CD4-positive, alpha-beta T cell (primary cell): ENCODE measurements around the gene HAUS8. TPM values are rescaled to one million over a fixed set of nuclear protein-coding genes. Genes with fewer than 3 reads are reported as not detected.

Experiments
- ATAC-seq: fragments of 200-7000 bp; cut with Tn5 transposase; one replicate; pipeline ENCODE4 v1.10.0; 2022; ENCODE audit warnings: mild to moderate bottlenecking; ENCODE audit not compliant: poor library complexity
- CTCF ChIA-PET: fragments of 350-600 bp; sonication (Branson Sonifier 250); formaldehyde crosslinking; loops from one replicate; lab custom pipeline; 2021; ENCODE audit warnings: antibody characterized with exemption, inconsistent platforms; lab: Charles Lee
- POLR2A ChIA-PET: fragments of 350-600 bp; sonication (Branson Sonifier 250); formaldehyde crosslinking; loops from one replicate; lab custom pipeline; 2021; ENCODE audit warnings: antibody characterized with exemption, inconsistent platforms; lab: Charles Lee
- DNase-seq, 14 experiments: peaks; one replicate each; pipeline ENCODE4 v3.0.0-alpha.2; 2013 to 2020; ENCODE audit warnings: mixed read lengths in 2 of 14
- H3K27ac ChIP-seq, 2 donors: one replicate each; pipeline versions ENCODE4 v1.5.1 to v1.7.0; 2013; ENCODE audit warnings: low read length in 2 of 2, low read depth in 1 of 2, mild to moderate bottlenecking in 1 of 2
- H3K27me3 ChIP-seq, 2 experiments: 1 replicate in 1 of 2; 2 replicates in 1 of 2; pipeline versions ENCODE4 v1.6.1 to v1.7.0; 2013; ENCODE audit warnings: low read length in 2 of 2, control low read depth in 1 of 2, mild to moderate bottlenecking in 1 of 2, moderate library complexity in 1 of 2; ENCODE audit not compliant: insufficient read depth in 2 of 2, control insufficient read depth in 1 of 2
- H3K36me3 ChIP-seq: one replicate; pipeline ENCODE4 v1.6.1; 2013; ENCODE audit warnings: low read length, control low read depth; ENCODE audit not compliant: insufficient read depth
- H3K4me1 ChIP-seq: one replicate; pipeline ENCODE4 v1.6.1; 2013; ENCODE audit warnings: low read length, control low read depth; ENCODE audit not compliant: insufficient read depth
- H3K4me3 ChIP-seq: one replicate; pipeline ENCODE4 v1.5.1; 2013; ENCODE audit warnings: mild to moderate bottlenecking, low read length, moderate library complexity
- H3K9me3 ChIP-seq, 2 experiments: 1 replicate in 1 of 2; 2 replicates in 1 of 2; pipeline versions ENCODE4 v1.6.1 to v1.7.0; 2013; ENCODE audit warnings: low read length in 2 of 2, mild to moderate bottlenecking in 2 of 2, control low read depth in 1 of 2, moderate library complexity in 1 of 2; ENCODE audit not compliant: control insufficient read depth in 1 of 2, insufficient read depth in 1 of 2
- H3K27ac Mint-ChIP-seq: one replicate; pipeline ENCODE4 v1.8.0; 2020; ENCODE audit warnings: mixed read lengths
- H3K27me3 Mint-ChIP-seq: one replicate; pipeline ENCODE4 v1.8.0; 2021; ENCODE audit warnings: mixed read lengths
- H3K36me3 Mint-ChIP-seq: one replicate; pipeline ENCODE4 v1.8.0; 2021; ENCODE audit warnings: low read depth, mixed read lengths
- H3K4me1 Mint-ChIP-seq: one replicate; pipeline ENCODE4 v1.8.0; 2021; ENCODE audit warnings: low read depth, mixed read lengths
- H3K4me3 Mint-ChIP-seq: one replicate; pipeline ENCODE4 v1.8.0; 2020; ENCODE audit warnings: mild to moderate bottlenecking, mixed read lengths
- H3K9me3 Mint-ChIP-seq: one replicate; pipeline ENCODE4 v1.8.0; 2020; ENCODE audit warnings: mixed read lengths
- CTCF ChIP-seq: fragments of 200-600 bp; IDR thresholded peaks from one replicate; pipeline ENCODE4 v1.8.0; 2022; ENCODE audit warnings: antibody characterized with exemption, mild to moderate bottlenecking
- intact Hi-C, 2 experiments: fragments of 100-400 bp; cut with DNase I in 1 of 2; cut with micrococcal nuclease in 1 of 2; formaldehyde crosslinking; loops; one replicate each; pipeline versions ENCODE4 v1.15.1 to v1.9.0; 2023 to 2025; cut with DNase I, micrococcal nuclease
- polyA plus RNA-seq, 2 donors: library from polyadenylated mRNA; unstranded; fragments of 120-200 nt; gene quantifications; one replicate each; pipeline ENCODE4 v1.2.1, GENCODE V29; 2013
- total RNA-seq, 174 experiments: library from RNA in 2 of 174; stranded (reverse) in 2 of 174; gene quantifications; one replicate each; pipeline ENCODE4 v1.2.3 and lab custom pipeline; 2021 to 2026

HAUS8 gene
- 10 to 100 TPM; 20.6 to 20.7 TPM for total RNA-seq
- 9.2 TPM for polyA plus RNA-seq (2013, experiment 1 of 2)
- 9.2 TPM for polyA plus RNA-seq (2013, experiment 2 of 2)
- 6.4 to 28.4 (median 12.8) reads per million in 172 experiments for total RNA-seq (lab: John Stamatoyannopoulos, UW)

GRCh38 chr19:17075035-17075863, at the start of gene HAUS8, which contains the start of gene MYO9B:
TSS of gene HAUS8 (minus strand) at chr19:17075452. CDS start at chr19:17075422, 30 bp downstream.
TSS of gene MYO9B (plus strand) at chr19:17075777. CDS start at chr19:17101718, 25,941 bp downstream.
- H3K9me3 Mint-ChIP-seq: no peaks in the 10 kb centered on the region
- H3K4me3 Mint-ChIP-seq: peak within 1 kb of the TSS; percentile 100
- peak; percentile 92 for ATAC-seq
- DNase-seq: peak; percentile 98 to 100 (median 99)
- Histone ChIP-seq H3K4me3 (peak within 1 kb of the TSS; percentile 92), H3K27ac (peak within 1 kb of the TSS; percentile 80), H3K9me3 (no peaks in the 10 kb centered on the region), H3K4me1 (peaks cover 59% of the 10 kb centered on the region), H3K27me3 (no peaks in the 10 kb centered on the region), H3K36me3 (peaks cover 13% of the 10 kb centered on the region)
- POLR2A ChIA-PET: interaction anchor here (0.8 to 4.4 kb wide), 13 partner anchors 13 to 1204 kb away, joined by 3 to 88 read pairs (median 5); partner anchors contain the start of genes BABAM1, DDA1, OCEL1 and USE1
- peaks cover 68% of the 10 kb centered on the region for H3K4me1 Mint-ChIP-seq
- intact Hi-C loops: loop anchor here (1.0 to 5.0 kb wide), 8 partner anchors 50 to 394 kb away; partner anchors contain the start of genes OCEL1 (in 2 of the 2), BABAM1 (in 1 of the 2) and USE1 (in 1 of the 2)
- peak within 1 kb of the TSS; percentile 92 for H3K27ac Mint-ChIP-seq
- TF ChIP-seq CTCF: no peak
- CTCF ChIA-PET: interaction anchor here (1.2 kb wide), 1 partner anchor 50 kb away, joined by 5 read pairs; no protein-coding TSS in a partner anchor
- H3K27me3 Mint-ChIP-seq: no peaks in the 10 kb centered on the region
- H3K36me3 Mint-ChIP-seq: peaks cover 58% of the 10 kb centered on the region

GRCh38 chr19:17124025-17124424, 48.8 kb upstream of the HAUS8 start:
- H3K27ac ChIP-seq: peak overlapping the region in 1 of 2 donors; percentile 87
- Mint-ChIP-seq H3K27me3 (no peaks in the 10 kb centered on the region), H3K27ac (peak overlapping the region; percentile 97), H3K4me1 (peaks cover 54% of the 10 kb centered on the region), H3K9me3 (no peaks in the 10 kb centered on the region), H3K4me3 (peak overlapping the region; percentile 38), H3K36me3 (peaks cover 44% of the 10 kb centered on the region)
- POLR2A ChIA-PET: interaction anchor here (2.7 to 3.7 kb wide), 2 partner anchors 49 to 60 kb away, joined by 47 to 88 read pairs; partner anchors contain the start of genes HAUS8 and MYO9B
- intact Hi-C loops: loop anchor here in 1 of 2 experiments (10.0 kb wide), 1 partner anchor 61 kb away; no protein-coding TSS in a partner anchor
- TF ChIP-seq CTCF: no peak
- no peak for ATAC-seq
- peaks cover 0 to 12% of the 10 kb centered on the region in 2 experiments for H3K9me3 ChIP-seq
- H3K27me3 ChIP-seq: no peaks in the 10 kb centered on the region
- peaks cover 22% of the 10 kb centered on the region for H3K36me3 ChIP-seq
- peaks cover 54% of the 10 kb centered on the region for H3K4me1 ChIP-seq
- no peak for DNase-seq
- CTCF ChIA-PET: no interaction called here
- no peak overlapping the region for H3K4me3 ChIP-seq

- H3K27ac Mint-ChIP-seq: peak overlapping the region; percentile 97
- Histone ChIP-seq H3K9me3 (peaks cover 0 to 12% of the 10 kb centered on the region in 2 experiments), H3K36me3 (peaks cover 21% of the 10 kb centered on the region), H3K4me3 (no peak overlapping the region), H3K27ac (no peak overlapping the region), H3K27me3 (no peaks in the 10 kb centered on the region), H3K4me1 (peaks cover 51% of the 10 kb centered on the region)
- H3K27me3 Mint-ChIP-seq: no peaks in the 10 kb centered on the region
- ATAC-seq (no peak), DNase-seq (no peak)
- intact Hi-C loops: loop anchor here in 1 of 2 experiments (10.0 kb wide), 1 partner anchor 62 kb away; no protein-coding TSS in a partner anchor
- no peaks in the 10 kb centered on the region for H3K9me3 Mint-ChIP-seq
- no peak overlapping the region for H3K4me3 Mint-ChIP-seq
- ChIA-PET POLR2A (interaction anchor here (0.6 to 3.7 kb wide), 2 partner anchors 48 to 400 kb away, joined by 3 to 88 read pairs; partner anchors contain the start of genes HAUS8 and MYO9B), CTCF (no interaction called here)
- peaks cover 54% of the 10 kb centered on the region for H3K4me1 Mint-ChIP-seq
- no peak for TF ChIP-seq CTCF
- H3K36me3 Mint-ChIP-seq: peaks cover 48% of the 10 kb centered on the region
Measured at GRCh38 chr19:17123041-17123440, 47.8 kb upstream of the HAUS8 start.
